Right lobe of liver (tissue), 6 donors: ENCODE data around the gene PCCA. TPM values are rescaled to one million over a fixed set of nuclear protein-coding genes. Genes with fewer than 3 reads are reported as not detected.
"Not testable (repeated sequence)": the region's sequence is repeated elsewhere in the genome, so short reads cannot be mapped to it uniquely, and the experiment has no call there.

Experiments
- ATAC-seq, 4 donors: fragments of 200-7000 bp; cut with Tn5 transposase; one replicate each; pipeline ENCODE4 v1.9.1; 2020; ENCODE audit warnings: mild to moderate bottlenecking in 4 of 4, moderate library complexity in 4 of 4
- DNase-seq, 3 donors: peaks; one replicate each; pipeline ENCODE4 v3.0.0-alpha.2; 2020
- H3K27ac ChIP-seq, 3 donors: fragments of 200-600 bp; one replicate each; pipeline ENCODE4 v1.8.0; 2022
- H3K27me3 ChIP-seq, 2 donors: fragments of 200-600 bp; one replicate each; pipeline ENCODE4 v1.8.0; 2022
- H3K36me3 ChIP-seq, 4 donors: fragments of 200-600 bp; sonication (generic) in 1 of 4; one replicate each; pipeline versions ENCODE4 v1.5.1 to v1.8.0; 2017 to 2022; ENCODE audit warnings: control low read depth in 1 of 4
- H3K4me1 ChIP-seq, 4 donors: fragments of 200-600 bp; sonication (generic) in 1 of 4; one replicate each; pipeline versions ENCODE4 v1.5.1 to v1.8.0; 2017 to 2022; ENCODE audit warnings: control low read depth in 1 of 4
- H3K4me3 ChIP-seq, 3 donors: fragments of 200-600 bp; one replicate each; pipeline ENCODE4 v1.8.0; 2022
- H3K9me3 ChIP-seq, 4 donors: fragments of 200-600 bp; sonication (generic) in 1 of 4; one replicate each; pipeline versions ENCODE4 v1.5.1 to v1.8.0; 2017 to 2022; ENCODE audit warnings: control low read depth in 1 of 4
- POLR2A ChIP-seq: fragments of 450-650 bp; IDR thresholded peaks from one replicate; pipeline ENCODE4 v1.6.1; 2017; ENCODE audit warnings: antibody characterized with exemption, mild to moderate bottlenecking
- WGBS: methylation state at CpG from one replicate; pipeline ENCODE4 v1.1.6; 2018; ENCODE audit warnings: low coverage, low lambda C conversion rate; ENCODE audit not compliant: insufficient coverage; ENCODE audit errors: missing lambda C conversion rate; 5-methylcytosine and 5-hydroxymethylcytosine counted together
- intact Hi-C, 2 donors: fragments of 100-400 bp; cut with DNase I; formaldehyde crosslinking; loops; one replicate each; pipeline versions ENCODE4 v1.11.2 to v1.14.1; 2022
- total RNA-seq, 6 experiments: library from RNA; depleted of rRNA in 2 of 6; stranded (reverse); fragments of >200 nt in 2 of 6; fragmentation: NEBNext Ultra II Directional in 3 of 6; extraction: Animal tissue kit (Norgen Biotek cat#: 25700) in 3 of 6; gene quantifications; one replicate each; pipeline versions ENCODE4 v1.1.0 to v1.2.4, GENCODE V29; 2016 to 2023
- TF ChIP-seq, protein P1 (sequence below), 4 donors: fragments of 200-600 bp in 3 of 4; fragments of 450-650 bp in 1 of 4; IDR thresholded peaks; one replicate each; pipeline versions ENCODE4 v1.5.1 to v1.8.0; 2016 to 2022; ENCODE audit warnings: antibody characterized with exemption in 4 of 4, mild to moderate bottlenecking in 2 of 4
- donor health status: DM: no; HTN: yes; CAD: no.
- donor health status: DM: no; HTN: no; CAD: no.
- donor health status: DM: no; HTN: no; CAD: no.
- donor health status: DM: no; HTN: yes; CAD: no.
- donor health status: DM: no; HTN: yes; CAD: no.

PCCA gene
- total RNA-seq, 6 experiments from 2014 or later = 58.2 to 161 (median 85.2) TPM

GRCh38 chr13:100068133-100068931 is 20.6 kb upstream of the PCCA start:
- 48% methylated on average over 3 of the region's 3 CpGs for WGBS
- ATAC-seq = peak; percentile 79 to 84 (median 80)
- no peaks in the 10 kb centered on the region for H3K27me3 ChIP-seq
- no peak for TF ChIP-seq POLR2A
- TF ChIP-seq, protein P1, sequence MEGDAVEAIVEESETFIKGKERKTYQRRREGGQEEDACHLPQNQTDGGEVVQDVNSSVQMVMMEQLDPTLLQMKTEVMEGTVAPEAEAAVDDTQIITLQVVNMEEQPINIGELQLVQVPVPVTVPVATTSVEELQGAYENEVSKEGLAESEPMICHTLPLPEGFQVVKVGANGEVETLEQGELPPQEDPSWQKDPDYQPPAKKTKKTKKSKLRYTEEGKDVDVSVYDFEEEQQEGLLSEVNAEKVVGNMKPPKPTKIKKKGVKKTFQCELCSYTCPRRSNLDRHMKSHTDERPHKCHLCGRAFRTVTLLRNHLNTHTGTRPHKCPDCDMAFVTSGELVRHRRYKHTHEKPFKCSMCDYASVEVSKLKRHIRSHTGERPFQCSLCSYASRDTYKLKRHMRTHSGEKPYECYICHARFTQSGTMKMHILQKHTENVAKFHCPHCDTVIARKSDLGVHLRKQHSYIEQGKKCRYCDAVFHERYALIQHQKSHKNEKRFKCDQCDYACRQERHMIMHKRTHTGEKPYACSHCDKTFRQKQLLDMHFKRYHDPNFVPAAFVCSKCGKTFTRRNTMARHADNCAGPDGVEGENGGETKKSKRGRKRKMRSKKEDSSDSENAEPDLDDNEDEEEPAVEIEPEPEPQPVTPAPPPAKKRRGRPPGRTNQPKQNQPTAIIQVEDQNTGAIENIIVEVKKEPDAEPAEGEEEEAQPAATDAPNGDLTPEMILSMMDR (IDR thresholded peaks at IDR 0.05) = no peak
- no peaks in the 10 kb centered on the region for H3K9me3 ChIP-seq
- peak overlapping the region; percentile 4 to 81 (median 57) for H3K27ac ChIP-seq
- peak in 1 of 3 donors; percentile 48 for DNase-seq
- no peaks in the 10 kb centered on the region for H3K36me3 ChIP-seq
- no peak overlapping the region for H3K4me3 ChIP-seq
- intact Hi-C loops = no loop called here
- H3K4me1 ChIP-seq = peaks cover 0 to 25% (median 11%) of the 10 kb centered on the region in 4 donors

DNA sequence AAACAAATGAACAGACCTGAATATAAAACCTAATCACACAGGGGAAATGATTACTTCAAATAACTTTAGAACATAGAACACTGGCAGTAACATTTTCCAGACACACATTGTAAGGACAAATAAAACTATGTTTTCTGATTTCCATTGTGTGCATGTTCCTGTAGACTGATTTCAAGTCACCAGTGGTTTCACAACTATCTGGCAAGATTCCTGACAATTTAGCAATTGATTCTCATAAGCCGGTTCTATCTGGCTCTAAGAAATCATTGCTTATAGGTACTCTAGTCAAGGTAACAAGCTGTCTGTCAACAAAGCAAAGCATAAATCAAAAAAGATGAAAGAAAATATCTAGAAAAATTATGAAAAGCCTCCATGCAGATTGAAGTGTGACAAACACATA is 19.6 kb upstream of the PCCA start:
- no peaks in the 10 kb centered on the region for H3K36me3 ChIP-seq
- H3K27me3 ChIP-seq = no peaks in the 10 kb centered on the region
- whole genome bisulfite sequencing = 31% methylated on average over 1 of the region's 1 CpG
- TF ChIP-seq, protein P1 (IDR thresholded peaks at IDR 0.05) = no peak
- no peak for TF ChIP-seq POLR2A
- H3K4me1 ChIP-seq = peaks cover 0 to 25% (median 11%) of the 10 kb centered on the region in 4 donors
- peak overlapping the region; percentile 4 to 81 (median 57) for H3K27ac ChIP-seq
- no peak for DNase-seq
- H3K9me3 ChIP-seq = no peaks in the 10 kb centered on the region
- peak; percentile 77 to 83 (median 80) for ATAC-seq
- intact Hi-C loops = no loop called here
- no peak overlapping the region for H3K4me3 ChIP-seq

DNA sequence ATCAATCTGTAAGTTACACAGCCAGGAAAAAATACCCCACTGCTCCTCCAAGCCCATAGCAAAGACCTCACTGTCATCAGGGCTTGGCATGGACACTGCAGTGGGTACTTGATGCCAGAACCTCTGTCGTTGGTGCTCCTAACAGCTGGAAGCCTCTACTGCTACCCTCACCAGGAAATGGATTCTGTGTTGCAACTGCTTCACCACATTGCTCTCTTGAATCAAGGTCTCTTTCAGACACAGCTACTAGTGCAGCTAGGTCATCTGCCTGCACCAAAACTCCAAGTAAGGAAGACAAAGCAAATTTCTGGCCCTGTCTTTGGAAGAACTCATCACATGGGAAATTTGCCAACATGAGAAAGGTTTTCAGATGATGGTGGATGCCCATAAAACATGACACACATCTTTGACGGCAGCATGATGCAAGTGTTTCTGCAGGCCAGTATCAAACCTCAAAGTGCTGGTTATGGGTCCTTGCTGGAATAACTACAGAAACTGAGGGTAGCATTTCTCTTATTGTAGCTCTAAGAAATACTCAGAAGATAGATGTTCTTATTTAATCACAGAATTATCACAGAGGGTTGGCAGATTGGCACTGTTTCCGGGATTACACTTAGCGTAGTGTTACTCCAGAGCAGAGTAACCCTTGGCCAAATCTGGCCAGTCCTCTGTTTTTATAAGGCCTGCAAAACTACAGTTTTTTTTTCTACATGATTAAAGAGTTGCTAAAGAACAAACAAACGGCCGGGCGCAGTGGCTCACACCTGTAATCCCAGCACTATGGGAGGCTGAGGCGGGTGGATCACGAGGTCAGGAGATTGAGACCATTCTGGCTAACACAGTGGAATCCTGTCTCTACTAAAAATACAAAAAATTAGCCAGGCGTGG is 12.9 kb upstream of the PCCA start:
- ATAC-seq (peak; percentile 91 to 94 (median 93)), DNase-seq (peak; percentile 43 to 69 (median 64))
- no peaks in the 10 kb centered on the region for H3K36me3 ChIP-seq
- no peaks in the 10 kb centered on the region for H3K27me3 ChIP-seq
- H3K4me3 ChIP-seq = no peak overlapping the region
- intact Hi-C loops = no loop called here
- H3K27ac ChIP-seq = peak overlapping the region; percentile 63 to 82 (median 70)
- no peaks in the 10 kb centered on the region for H3K9me3 ChIP-seq
- WGBS = 38% methylated on average over 9 of the region's 10 CpGs
- TF ChIP-seq, protein P1 (IDR thresholded peaks at IDR 0.05) = no peak
- TF ChIP-seq POLR2A = no peak
- H3K4me1 ChIP-seq = peaks cover 0 to 19% (median 6%) of the 10 kb centered on the region in 4 donors

DNA sequence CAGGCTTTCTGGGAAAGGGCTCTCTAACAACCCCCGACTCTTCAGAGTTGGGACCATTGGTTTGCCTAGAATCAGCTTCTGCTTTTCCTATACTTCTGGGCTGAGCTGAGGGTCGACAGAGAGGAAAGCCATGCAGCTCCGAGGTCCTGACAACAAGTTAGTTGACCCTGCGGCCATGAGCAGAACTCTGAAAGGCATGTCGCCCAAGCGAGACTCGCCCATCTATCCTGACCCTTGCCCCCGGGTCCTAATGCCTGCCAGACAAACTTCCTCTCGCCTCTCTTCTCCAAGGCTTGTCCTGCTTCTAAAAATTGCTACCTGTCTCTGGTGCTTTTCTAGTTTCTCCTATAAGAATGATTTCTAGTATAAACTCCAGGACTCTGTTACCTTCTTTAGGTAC is 9.9 kb upstream of the PCCA start:
- 67% methylated on average over 8 of the region's 9 CpGs for WGBS

DNA sequence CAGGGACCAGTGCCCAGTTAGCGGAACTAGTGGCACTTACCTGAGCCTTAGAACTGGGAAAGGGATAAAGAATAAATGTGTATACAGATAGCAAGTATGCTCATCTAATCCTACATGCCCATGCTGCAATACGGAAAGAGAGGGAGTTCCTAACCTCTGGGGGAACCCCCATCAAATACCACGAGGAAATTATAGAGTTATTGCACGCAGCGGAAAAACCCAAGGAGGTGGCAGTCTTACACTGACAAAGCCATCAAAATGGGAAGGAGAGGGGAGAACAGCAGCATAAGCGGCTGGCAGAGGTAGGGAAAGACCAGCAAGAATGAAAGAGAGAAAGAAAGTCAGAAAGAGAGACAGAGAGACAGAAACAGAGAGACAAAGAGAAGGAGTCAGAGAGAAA is 5.5 kb upstream of the PCCA start:
- intact Hi-C loops, H3K27ac ChIP-seq, H3K4me3 ChIP-seq, H3K4me1 ChIP-seq, H3K9me3 ChIP-seq, ATAC-seq, H3K27me3 ChIP-seq, H3K36me3 ChIP-seq, DNase-seq: not testable (repeated sequence)
- WGBS = 84% methylated on average over 6 of the region's 6 CpGs

More for the DNA sequence above, 9.9 kb upstream of the PCCA start:
- intact Hi-C loops, H3K9me3 ChIP-seq, DNase-seq, H3K27ac ChIP-seq, H3K4me3 ChIP-seq, H3K27me3 ChIP-seq, ATAC-seq, H3K36me3 ChIP-seq: not testable (repeated sequence)
- H3K4me1 ChIP-seq = peaks cover 0 to 19% (median 6%) of the 10 kb centered on the region in 4 donors
